ENCODE data around the gene TRAM2.

TRAM2 gene

GRCh38 chr6:52566201-52566600 lies 10.7 kb downstream of the TRAM2 start:
- no peak for FAIRE-seq

- no peak for FAIRE-seq
These were observed 12.0 kb downstream of the TRAM2 start for GRCh38 chr6:52564856-52565255.

GRCh38 chr6:52562911-52563310 lies 13.9 kb downstream of the TRAM2 start:
- FAIRE-seq, result no peak

GRCh38 chr6:52560462-52560861 lies 16.4 kb downstream of the TRAM2 start:
- no peak for FAIRE-seq

- no peak for FAIRE-seq
These were observed 18.4 kb downstream of the TRAM2 start for GRCh38 chr6:52558266-52559000.

- no peak for FAIRE-seq
These were observed 19.2 kb downstream of the TRAM2 start for GRCh38 chr6:52557389-52558265.

- no peak for FAIRE-seq
These were observed 21.2 kb downstream of the TRAM2 start for GRCh38 chr6:52555518-52556233.

- FAIRE-seq, result no peak
These were observed 22.1 kb downstream of the TRAM2 start for GRCh38 chr6:52554684-52555280.

GRCh38 chr6:52553719-52554118 lies 23.1 kb downstream of the TRAM2 start:
- no peak for FAIRE-seq

GRCh38 chr6:52553158-52553557 lies 23.7 kb downstream of the TRAM2 start:
- FAIRE-seq, result no peak

- FAIRE-seq, result no peak
These were observed 24.6 kb downstream of the TRAM2 start for GRCh38 chr6:52552278-52552643.

- FAIRE-seq, result no peak
These were observed 25.2 kb downstream of the TRAM2 start for GRCh38 chr6:52551483-52552277.

- FAIRE-seq, result no peak
These were observed 26.0 kb downstream of the TRAM2 start for GRCh38 chr6:52550870-52551269.

- FAIRE-seq, result no peak
These were observed 26.8 kb downstream of the TRAM2 start for GRCh38 chr6:52550014-52550575.

GRCh38 chr6:52549428-52549827 lies 27.4 kb downstream of the TRAM2 start:
- no peak for FAIRE-seq

GRCh38 chr6:52548999-52549398 lies 27.9 kb downstream of the TRAM2 start:
- no peak for FAIRE-seq

- no peak for FAIRE-seq
These were observed 28.5 kb downstream of the TRAM2 start for GRCh38 chr6:52548353-52548713.

GRCh38 chr6:52547647-52548352 lies 29.1 kb downstream of the TRAM2 start:
- FAIRE-seq, result no peak

- no peak for FAIRE-seq
These were observed 30.2 kb downstream of the TRAM2 start for GRCh38 chr6:52546678-52547077.

GRCh38 chr6:52546192-52546591 lies 30.7 kb downstream of the TRAM2 start:
- no peak for FAIRE-seq

GRCh38 chr6:52545406-52546119 lies 31.3 kb downstream of the TRAM2 start:
- no peak for FAIRE-seq
